Measurements from ENCODE around the gene ARHGAP31. TPM values are rescaled to one million over a fixed set of nuclear protein-coding genes. Genes with fewer than 3 reads are reported as not detected.

Gene ARHGAP31
- total RNA-seq, 1 experiment from 2014 or later: 7.2 TPM

DNA sequence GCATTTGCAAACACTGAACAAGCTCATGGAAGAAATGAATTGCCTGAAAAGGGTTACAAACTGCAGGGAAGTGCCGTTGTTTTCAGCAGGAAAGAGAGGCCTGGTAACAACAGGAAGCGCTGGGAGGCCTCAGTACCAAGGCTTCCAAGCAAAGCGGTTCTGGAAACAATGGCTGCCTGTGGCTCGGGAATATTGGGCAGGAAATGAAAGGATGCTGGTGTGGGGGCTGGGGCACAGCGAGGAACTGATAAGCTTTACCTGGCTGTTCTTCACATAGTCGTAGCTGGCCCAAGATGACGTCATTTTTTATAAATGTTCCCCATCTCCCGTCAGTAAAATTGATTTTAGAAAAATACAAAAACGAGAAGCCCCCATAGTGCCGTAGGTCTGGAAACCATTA lies 55.9 kb downstream of the ARHGAP31 start (continued):
- TF ChIP-seq, protein P1, sequence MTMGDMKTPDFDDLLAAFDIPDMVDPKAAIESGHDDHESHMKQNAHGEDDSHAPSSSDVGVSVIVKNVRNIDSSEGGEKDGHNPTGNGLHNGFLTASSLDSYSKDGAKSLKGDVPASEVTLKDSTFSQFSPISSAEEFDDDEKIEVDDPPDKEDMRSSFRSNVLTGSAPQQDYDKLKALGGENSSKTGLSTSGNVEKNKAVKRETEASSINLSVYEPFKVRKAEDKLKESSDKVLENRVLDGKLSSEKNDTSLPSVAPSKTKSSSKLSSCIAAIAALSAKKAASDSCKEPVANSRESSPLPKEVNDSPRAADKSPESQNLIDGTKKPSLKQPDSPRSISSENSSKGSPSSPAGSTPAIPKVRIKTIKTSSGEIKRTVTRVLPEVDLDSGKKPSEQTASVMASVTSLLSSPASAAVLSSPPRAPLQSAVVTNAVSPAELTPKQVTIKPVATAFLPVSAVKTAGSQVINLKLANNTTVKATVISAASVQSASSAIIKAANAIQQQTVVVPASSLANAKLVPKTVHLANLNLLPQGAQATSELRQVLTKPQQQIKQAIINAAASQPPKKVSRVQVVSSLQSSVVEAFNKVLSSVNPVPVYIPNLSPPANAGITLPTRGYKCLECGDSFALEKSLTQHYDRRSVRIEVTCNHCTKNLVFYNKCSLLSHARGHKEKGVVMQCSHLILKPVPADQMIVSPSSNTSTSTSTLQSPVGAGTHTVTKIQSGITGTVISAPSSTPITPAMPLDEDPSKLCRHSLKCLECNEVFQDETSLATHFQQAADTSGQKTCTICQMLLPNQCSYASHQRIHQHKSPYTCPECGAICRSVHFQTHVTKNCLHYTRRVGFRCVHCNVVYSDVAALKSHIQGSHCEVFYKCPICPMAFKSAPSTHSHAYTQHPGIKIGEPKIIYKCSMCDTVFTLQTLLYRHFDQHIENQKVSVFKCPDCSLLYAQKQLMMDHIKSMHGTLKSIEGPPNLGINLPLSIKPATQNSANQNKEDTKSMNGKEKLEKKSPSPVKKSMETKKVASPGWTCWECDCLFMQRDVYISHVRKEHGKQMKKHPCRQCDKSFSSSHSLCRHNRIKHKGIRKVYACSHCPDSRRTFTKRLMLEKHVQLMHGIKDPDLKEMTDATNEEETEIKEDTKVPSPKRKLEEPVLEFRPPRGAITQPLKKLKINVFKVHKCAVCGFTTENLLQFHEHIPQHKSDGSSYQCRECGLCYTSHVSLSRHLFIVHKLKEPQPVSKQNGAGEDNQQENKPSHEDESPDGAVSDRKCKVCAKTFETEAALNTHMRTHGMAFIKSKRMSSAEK (CRISPR knock-in tag; IDR thresholded peaks at IDR 0.05; ENCODE audit: borderline replicate concordance): 0 out of 2 replicates have a peak, but pooled peaks have one; percentile 22
- peak; percentile 63 for TF ChIP-seq SP1 (CRISPR knock-in tag; conservative IDR thresholded peaks at IDR 0.05)
- TF ChIP-seq, protein P2, sequence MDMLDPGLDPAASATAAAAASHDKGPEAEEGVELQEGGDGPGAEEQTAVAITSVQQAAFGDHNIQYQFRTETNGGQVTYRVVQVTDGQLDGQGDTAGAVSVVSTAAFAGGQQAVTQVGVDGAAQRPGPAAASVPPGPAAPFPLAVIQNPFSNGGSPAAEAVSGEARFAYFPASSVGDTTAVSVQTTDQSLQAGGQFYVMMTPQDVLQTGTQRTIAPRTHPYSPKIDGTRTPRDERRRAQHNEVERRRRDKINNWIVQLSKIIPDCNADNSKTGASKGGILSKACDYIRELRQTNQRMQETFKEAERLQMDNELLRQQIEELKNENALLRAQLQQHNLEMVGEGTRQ (CRISPR knock-in tag; IDR thresholded peaks at IDR 0.05): no peak
- TF ChIP-seq, protein P3, sequence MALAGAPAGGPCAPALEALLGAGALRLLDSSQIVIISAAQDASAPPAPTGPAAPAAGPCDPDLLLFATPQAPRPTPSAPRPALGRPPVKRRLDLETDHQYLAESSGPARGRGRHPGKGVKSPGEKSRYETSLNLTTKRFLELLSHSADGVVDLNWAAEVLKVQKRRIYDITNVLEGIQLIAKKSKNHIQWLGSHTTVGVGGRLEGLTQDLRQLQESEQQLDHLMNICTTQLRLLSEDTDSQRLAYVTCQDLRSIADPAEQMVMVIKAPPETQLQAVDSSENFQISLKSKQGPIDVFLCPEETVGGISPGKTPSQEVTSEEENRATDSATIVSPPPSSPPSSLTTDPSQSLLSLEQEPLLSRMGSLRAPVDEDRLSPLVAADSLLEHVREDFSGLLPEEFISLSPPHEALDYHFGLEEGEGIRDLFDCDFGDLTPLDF (CRISPR knock-in tag; IDR thresholded peaks at IDR 0.05): no peak
- no peak for TF ChIP-seq ZNF317 (CRISPR knock-in tag; IDR thresholded peaks at IDR 0.05; ENCODE audit: borderline replicate concordance, low read depth)
- TF ChIP-seq ESRRA (CRISPR knock-in tag; IDR thresholded peaks at IDR 0.05; ENCODE audit: borderline replicate concordance): no peak
- TF ChIP-seq JAZF1 (CRISPR knock-in tag; IDR thresholded peaks at IDR 0.05): no peak
- TF ChIP-seq, protein P4, sequence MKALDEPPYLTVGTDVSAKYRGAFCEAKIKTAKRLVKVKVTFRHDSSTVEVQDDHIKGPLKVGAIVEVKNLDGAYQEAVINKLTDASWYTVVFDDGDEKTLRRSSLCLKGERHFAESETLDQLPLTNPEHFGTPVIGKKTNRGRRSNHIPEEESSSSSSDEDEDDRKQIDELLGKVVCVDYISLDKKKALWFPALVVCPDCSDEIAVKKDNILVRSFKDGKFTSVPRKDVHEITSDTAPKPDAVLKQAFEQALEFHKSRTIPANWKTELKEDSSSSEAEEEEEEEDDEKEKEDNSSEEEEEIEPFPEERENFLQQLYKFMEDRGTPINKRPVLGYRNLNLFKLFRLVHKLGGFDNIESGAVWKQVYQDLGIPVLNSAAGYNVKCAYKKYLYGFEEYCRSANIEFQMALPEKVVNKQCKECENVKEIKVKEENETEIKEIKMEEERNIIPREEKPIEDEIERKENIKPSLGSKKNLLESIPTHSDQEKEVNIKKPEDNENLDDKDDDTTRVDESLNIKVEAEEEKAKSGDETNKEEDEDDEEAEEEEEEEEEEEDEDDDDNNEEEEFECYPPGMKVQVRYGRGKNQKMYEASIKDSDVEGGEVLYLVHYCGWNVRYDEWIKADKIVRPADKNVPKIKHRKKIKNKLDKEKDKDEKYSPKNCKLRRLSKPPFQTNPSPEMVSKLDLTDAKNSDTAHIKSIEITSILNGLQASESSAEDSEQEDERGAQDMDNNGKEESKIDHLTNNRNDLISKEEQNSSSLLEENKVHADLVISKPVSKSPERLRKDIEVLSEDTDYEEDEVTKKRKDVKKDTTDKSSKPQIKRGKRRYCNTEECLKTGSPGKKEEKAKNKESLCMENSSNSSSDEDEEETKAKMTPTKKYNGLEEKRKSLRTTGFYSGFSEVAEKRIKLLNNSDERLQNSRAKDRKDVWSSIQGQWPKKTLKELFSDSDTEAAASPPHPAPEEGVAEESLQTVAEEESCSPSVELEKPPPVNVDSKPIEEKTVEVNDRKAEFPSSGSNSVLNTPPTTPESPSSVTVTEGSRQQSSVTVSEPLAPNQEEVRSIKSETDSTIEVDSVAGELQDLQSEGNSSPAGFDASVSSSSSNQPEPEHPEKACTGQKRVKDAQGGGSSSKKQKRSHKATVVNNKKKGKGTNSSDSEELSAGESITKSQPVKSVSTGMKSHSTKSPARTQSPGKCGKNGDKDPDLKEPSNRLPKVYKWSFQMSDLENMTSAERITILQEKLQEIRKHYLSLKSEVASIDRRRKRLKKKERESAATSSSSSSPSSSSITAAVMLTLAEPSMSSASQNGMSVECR (CRISPR knock-in tag; IDR thresholded peaks at IDR 0.05; ENCODE audit: borderline replicate concordance): no peak
- TF ChIP-seq, protein P5, sequence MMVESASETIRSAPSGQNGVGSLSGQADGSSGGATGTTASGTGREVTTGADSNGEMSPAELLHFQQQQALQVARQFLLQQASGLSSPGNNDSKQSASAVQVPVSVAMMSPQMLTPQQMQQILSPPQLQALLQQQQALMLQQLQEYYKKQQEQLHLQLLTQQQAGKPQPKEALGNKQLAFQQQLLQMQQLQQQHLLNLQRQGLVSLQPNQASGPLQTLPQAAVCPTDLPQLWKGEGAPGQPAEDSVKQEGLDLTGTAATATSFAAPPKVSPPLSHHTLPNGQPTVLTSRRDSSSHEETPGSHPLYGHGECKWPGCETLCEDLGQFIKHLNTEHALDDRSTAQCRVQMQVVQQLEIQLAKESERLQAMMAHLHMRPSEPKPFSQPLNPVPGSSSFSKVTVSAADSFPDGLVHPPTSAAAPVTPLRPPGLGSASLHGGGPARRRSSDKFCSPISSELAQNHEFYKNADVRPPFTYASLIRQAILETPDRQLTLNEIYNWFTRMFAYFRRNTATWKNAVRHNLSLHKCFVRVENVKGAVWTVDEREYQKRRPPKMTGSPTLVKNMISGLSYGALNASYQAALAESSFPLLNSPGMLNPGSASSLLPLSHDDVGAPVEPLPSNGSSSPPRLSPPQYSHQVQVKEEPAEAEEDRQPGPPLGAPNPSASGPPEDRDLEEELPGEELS (CRISPR knock-in tag; IDR thresholded peaks at IDR 0.05): peak; percentile 89; the same call in 1 of the 2 replicates
- no peak for TF ChIP-seq SMAD3 (CRISPR knock-in tag; IDR thresholded peaks at IDR 0.05; ENCODE audit: borderline replicate concordance)
- no peak for TF ChIP-seq GRHL2 (CRISPR knock-in tag; IDR thresholded peaks at IDR 0.05; ENCODE audit: insufficient replicate concordance, severe bottlenecking)
- TF ChIP-seq, protein P6, sequence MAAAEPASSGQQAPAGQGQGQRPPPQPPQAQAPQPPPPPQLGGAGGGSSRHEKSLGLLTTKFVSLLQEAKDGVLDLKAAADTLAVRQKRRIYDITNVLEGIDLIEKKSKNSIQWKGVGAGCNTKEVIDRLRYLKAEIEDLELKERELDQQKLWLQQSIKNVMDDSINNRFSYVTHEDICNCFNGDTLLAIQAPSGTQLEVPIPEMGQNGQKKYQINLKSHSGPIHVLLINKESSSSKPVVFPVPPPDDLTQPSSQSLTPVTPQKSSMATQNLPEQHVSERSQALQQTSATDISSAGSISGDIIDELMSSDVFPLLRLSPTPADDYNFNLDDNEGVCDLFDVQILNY (CRISPR knock-in tag; IDR thresholded peaks at IDR 0.05): peak; percentile 24; the same call in 1 of the 2 replicates
- no peak for TF ChIP-seq ELF4 (CRISPR knock-in tag; IDR thresholded peaks at IDR 0.05; ENCODE audit: low read depth)
- TF ChIP-seq, protein P7, sequence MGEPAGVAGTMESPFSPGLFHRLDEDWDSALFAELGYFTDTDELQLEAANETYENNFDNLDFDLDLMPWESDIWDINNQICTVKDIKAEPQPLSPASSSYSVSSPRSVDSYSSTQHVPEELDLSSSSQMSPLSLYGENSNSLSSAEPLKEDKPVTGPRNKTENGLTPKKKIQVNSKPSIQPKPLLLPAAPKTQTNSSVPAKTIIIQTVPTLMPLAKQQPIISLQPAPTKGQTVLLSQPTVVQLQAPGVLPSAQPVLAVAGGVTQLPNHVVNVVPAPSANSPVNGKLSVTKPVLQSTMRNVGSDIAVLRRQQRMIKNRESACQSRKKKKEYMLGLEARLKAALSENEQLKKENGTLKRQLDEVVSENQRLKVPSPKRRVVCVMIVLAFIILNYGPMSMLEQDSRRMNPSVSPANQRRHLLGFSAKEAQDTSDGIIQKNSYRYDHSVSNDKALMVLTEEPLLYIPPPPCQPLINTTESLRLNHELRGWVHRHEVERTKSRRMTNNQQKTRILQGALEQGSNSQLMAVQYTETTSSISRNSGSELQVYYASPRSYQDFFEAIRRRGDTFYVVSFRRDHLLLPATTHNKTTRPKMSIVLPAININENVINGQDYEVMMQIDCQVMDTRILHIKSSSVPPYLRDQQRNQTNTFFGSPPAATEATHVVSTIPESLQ (CRISPR knock-in tag; IDR thresholded peaks at IDR 0.05): no peak
- no peak for TF ChIP-seq NFYB (CRISPR knock-in tag; conservative IDR thresholded peaks at IDR 0.05; ENCODE audit: low read depth)
- TF ChIP-seq, protein P8, sequence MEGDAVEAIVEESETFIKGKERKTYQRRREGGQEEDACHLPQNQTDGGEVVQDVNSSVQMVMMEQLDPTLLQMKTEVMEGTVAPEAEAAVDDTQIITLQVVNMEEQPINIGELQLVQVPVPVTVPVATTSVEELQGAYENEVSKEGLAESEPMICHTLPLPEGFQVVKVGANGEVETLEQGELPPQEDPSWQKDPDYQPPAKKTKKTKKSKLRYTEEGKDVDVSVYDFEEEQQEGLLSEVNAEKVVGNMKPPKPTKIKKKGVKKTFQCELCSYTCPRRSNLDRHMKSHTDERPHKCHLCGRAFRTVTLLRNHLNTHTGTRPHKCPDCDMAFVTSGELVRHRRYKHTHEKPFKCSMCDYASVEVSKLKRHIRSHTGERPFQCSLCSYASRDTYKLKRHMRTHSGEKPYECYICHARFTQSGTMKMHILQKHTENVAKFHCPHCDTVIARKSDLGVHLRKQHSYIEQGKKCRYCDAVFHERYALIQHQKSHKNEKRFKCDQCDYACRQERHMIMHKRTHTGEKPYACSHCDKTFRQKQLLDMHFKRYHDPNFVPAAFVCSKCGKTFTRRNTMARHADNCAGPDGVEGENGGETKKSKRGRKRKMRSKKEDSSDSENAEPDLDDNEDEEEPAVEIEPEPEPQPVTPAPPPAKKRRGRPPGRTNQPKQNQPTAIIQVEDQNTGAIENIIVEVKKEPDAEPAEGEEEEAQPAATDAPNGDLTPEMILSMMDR (IDR thresholded peaks at IDR 0.05): no peak
- no peak for TF ChIP-seq RORB (CRISPR knock-in tag; IDR thresholded peaks at IDR 0.05)
- TF ChIP-seq, protein P9, sequence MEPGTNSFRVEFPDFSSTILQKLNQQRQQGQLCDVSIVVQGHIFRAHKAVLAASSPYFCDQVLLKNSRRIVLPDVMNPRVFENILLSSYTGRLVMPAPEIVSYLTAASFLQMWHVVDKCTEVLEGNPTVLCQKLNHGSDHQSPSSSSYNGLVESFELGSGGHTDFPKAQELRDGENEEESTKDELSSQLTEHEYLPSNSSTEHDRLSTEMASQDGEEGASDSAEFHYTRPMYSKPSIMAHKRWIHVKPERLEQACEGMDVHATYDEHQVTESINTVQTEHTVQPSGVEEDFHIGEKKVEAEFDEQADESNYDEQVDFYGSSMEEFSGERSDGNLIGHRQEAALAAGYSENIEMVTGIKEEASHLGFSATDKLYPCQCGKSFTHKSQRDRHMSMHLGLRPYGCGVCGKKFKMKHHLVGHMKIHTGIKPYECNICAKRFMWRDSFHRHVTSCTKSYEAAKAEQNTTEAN (CRISPR knock-in tag; IDR thresholded peaks at IDR 0.05): no peak
- no peak for TF ChIP-seq TEAD4 (CRISPR knock-in tag; IDR thresholded peaks at IDR 0.05)
- peak; percentile 89; the same call in 1 of the 2 replicates for TF ChIP-seq TEAD1 (CRISPR knock-in tag; IDR thresholded peaks at IDR 0.05)

All from WTC11 (cell line).